Left renal pelvis (tissue), 4 donors: Measurements from ENCODE around the gene IRAK1BP1. TPM values are rescaled to one million over a fixed set of nuclear protein-coding genes. Genes with fewer than 3 reads are reported as not detected.

Experiments
- polyA plus RNA-seq, 4 donors: library from polyadenylated mRNA; unstranded; fragments of 120-200 nt; gene quantifications; one replicate each; pipeline ENCODE4 v1.2.1, GENCODE V29; 2013; ENCODE audit not compliant: insufficient read length in 4 of 4

Gene IRAK1BP1
- polyA plus RNA-seq, 4 donors = 11.2 to 14.7 (median 14.1) TPM

Other genes starting within 250 kb of the IRAK1BP1 start
- gene PHIP, start 210.7 kb downstream of the IRAK1BP1 start, polyA plus RNA-seq = 10 to 100 TPM; 41.2 to 62.3 (median 55.6) TPM